Fibroblast of mammary gland (primary cell): ENCODE measurements around the gene LYZL1.

Experiments used
- DNase-seq: peaks from one replicate; pipeline ENCODE4 v3.0.0-alpha.2; 2010; ENCODE audit warnings: low read depth
- H3K4me3 ChIP-seq: 2 replicates; pipeline ENCODE4 v1.5.1; 2011; ENCODE audit warnings: low read depth, mild to moderate bottlenecking, low read length, moderate library complexity; ENCODE audit not compliant: control insufficient read depth
- CTCF ChIP-seq: conservative IDR thresholded peaks from 2 replicates; pipeline ENCODE4 v1.5.1; 2011; ENCODE audit warnings: low read depth, low read length, inconsistent platforms; ENCODE audit not compliant: control insufficient read depth, insufficient read depth

LYZL1 gene

GRCh38 chr10:29345144-29345909 lies 56.5 kb downstream of the LYZL1 start:
- no peak for DNase-seq
- no peak overlapping the region for H3K4me3 ChIP-seq
- no peak for TF ChIP-seq CTCF

GRCh38 chr10:29345910-29346209 lies 57.0 kb downstream of the LYZL1 start:
- H3K4me3 ChIP-seq = no peak overlapping the region
- TF ChIP-seq CTCF = no peak
- no peak for DNase-seq

GRCh38 chr10:29346296-29347001 lies 57.6 kb downstream of the LYZL1 start:
- DNase-seq = no peak
- no peak overlapping the region for H3K4me3 ChIP-seq
- TF ChIP-seq CTCF = no peak

- DNase-seq = no peak
- no peak overlapping the region for H3K4me3 ChIP-seq
- TF ChIP-seq CTCF = no peak
Measured at GRCh38 chr10:29348836-29349235, 60.0 kb downstream of the LYZL1 start.

- DNase-seq = no peak
- TF ChIP-seq CTCF = no peak
- H3K4me3 ChIP-seq = no peak overlapping the region
Measured at GRCh38 chr10:29353305-29353704, 64.4 kb downstream of the LYZL1 start.

GRCh38 chr10:29353887-29354561 lies 65.2 kb downstream of the LYZL1 start:
- no peak for TF ChIP-seq CTCF
- no peak for DNase-seq
- no peak overlapping the region for H3K4me3 ChIP-seq
